ENCODE results near the gene FHL3. TPM values are rescaled to one million over a fixed set of nuclear protein-coding genes. Genes with fewer than 3 reads are reported as not detected.

Gene FHL3
- total and polyA plus RNA-seq, 10 donors: 8.6 to 39.9 (median 16.3) TPM

DNA sequence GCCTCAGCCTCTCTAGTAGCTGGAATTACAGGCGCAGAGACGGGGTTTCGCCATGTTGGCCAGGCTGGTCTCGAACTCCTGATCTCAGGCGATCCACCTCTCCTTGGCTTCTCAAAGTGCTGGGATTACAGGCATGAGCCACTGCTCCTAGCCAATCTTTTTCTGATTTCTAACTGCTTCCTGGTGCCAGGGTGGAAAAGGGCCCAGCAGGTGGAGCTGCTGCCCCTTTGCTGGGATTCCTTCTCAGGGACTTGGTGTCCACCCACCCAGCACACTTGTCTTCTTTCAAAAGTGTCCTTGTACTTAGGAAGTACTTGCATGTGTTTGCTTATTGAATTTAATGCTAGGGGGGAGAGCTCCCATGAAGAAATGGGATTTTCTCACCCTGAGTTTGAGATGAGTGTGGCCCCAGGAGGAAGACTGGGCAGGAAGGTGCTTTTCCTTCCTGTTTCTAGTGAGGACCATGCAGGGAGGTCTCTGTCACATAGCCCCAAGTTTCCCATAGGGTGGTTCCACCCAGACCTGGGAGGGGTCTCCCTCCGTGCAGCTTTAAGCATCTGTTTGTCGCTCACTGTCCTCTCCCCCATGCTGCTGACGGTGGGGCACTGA is 21.4 kb upstream of the FHL3 start:
- H3K27ac ChIP-seq: no peak overlapping the region
- peaks cover 18 to 59% (median 48%) of the 10 kb centered on the region in 6 donors for H3K4me1 ChIP-seq
- H3K4me3 ChIP-seq: no peak overlapping the region
- peaks cover 0 to 8% (median 0%) of the 10 kb centered on the region in 7 donors for H3K27me3 ChIP-seq (replicated peaks in 1 of 7)
- no peaks in the 10 kb centered on the region for H3K9me3 ChIP-seq
- peaks cover 11 to 47% (median 41%) of the 10 kb centered on the region in 6 donors for H3K36me3 ChIP-seq
- intact Hi-C loops (cut with DNase I; ENCODE audit: low total_unique reads): loop anchor here (10.0 kb wide), 1 partner anchor 788 kb away; no protein-coding TSS in a partner anchor
- DNase-seq: no peak
- TF ChIP-seq, protein P1, sequence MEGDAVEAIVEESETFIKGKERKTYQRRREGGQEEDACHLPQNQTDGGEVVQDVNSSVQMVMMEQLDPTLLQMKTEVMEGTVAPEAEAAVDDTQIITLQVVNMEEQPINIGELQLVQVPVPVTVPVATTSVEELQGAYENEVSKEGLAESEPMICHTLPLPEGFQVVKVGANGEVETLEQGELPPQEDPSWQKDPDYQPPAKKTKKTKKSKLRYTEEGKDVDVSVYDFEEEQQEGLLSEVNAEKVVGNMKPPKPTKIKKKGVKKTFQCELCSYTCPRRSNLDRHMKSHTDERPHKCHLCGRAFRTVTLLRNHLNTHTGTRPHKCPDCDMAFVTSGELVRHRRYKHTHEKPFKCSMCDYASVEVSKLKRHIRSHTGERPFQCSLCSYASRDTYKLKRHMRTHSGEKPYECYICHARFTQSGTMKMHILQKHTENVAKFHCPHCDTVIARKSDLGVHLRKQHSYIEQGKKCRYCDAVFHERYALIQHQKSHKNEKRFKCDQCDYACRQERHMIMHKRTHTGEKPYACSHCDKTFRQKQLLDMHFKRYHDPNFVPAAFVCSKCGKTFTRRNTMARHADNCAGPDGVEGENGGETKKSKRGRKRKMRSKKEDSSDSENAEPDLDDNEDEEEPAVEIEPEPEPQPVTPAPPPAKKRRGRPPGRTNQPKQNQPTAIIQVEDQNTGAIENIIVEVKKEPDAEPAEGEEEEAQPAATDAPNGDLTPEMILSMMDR (IDR thresholded peaks at IDR 0.05 in 8 of 11, conservative IDR thresholded peaks at IDR 0.05 in 3 of 11): peak; percentile 8 to 77 (median 58)
- TF ChIP-seq POLR2A (IDR thresholded peaks at IDR 0.05): no peak
- 63 to 73% (median 69%) methylated on average over 8 of the region's 8 CpGs for WGBS, 5 donors

DNA sequence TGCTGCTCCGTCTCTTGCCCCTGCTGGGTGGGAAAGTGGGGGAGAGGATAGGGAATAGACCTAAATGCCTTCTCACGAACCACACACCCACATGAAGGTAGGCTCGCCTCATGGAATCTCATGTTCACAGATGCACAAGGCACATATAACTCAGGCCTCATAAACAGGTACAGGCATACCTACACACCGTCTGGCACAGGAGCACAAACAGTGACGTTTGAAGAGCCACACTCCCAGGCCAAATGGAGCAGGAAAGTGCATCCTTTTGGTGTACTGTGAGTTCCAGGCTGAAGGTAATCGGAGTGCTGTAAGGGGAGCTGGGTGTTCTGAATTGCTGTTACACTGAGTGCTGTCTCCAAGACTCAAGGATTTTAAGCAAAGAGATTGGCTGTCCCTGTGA is 20.4 kb upstream of the FHL3 start:
- DNase-seq: no peak
- Histone ChIP-seq H3K36me3 (peaks cover 11 to 58% (median 51%) of the 10 kb centered on the region in 6 donors), H3K4me1 (peaks cover 16 to 49% (median 41%) of the 10 kb centered on the region in 6 donors), H3K27ac (no peak overlapping the region), H3K9me3 (no peaks in the 10 kb centered on the region), H3K4me3 (no peak overlapping the region), H3K27me3 (replicated peaks in 1 of 7) (peaks cover 0 to 6% (median 0%) of the 10 kb centered on the region in 7 donors)
- 88 to 94% (median 93%) methylated on average over 6 of the region's 6 CpGs for WGBS, 5 donors
- intact Hi-C loops (cut with DNase I; ENCODE audit: low total_unique reads): loop anchor here (10.0 kb wide), 1 partner anchor 789 kb away; no protein-coding TSS in a partner anchor
- TF ChIP-seq POLR2A (IDR thresholded peaks at IDR 0.05): no peak
- no peak for TF ChIP-seq POLR2AphosphoS5 (IDR thresholded peaks at IDR 0.05)
- TF ChIP-seq, protein P1 (IDR thresholded peaks at IDR 0.05 in 8 of 11, conservative IDR thresholded peaks at IDR 0.05 in 3 of 11): no peak

DNA sequence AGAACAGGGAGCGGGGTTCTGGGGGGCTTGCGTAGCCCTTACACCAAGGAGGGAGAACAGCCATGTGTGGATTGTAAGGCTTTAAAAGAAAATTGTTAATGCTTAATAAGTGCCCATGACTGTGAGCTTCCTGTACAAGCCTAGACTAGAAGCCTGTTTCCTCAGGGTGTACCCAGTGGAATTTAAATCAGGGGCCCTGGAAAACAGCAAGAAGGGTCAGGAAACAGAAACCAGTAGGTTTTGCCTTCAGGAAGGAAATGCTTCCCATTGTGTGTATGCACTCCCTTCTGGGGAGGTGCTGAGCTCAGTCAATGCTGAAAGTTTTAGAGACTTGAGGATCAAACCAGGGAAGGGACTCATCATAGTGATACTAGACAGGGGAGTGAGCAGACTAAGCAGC is 19.9 kb upstream of the FHL3 start:
- peaks cover 12 to 45% (median 37%) of the 10 kb centered on the region in 6 donors for H3K4me1 ChIP-seq
- peaks cover 0 to 4% (median 0%) of the 10 kb centered on the region in 7 donors for H3K27me3 ChIP-seq (replicated peaks in 1 of 7)
- TF ChIP-seq, protein P1 (IDR thresholded peaks at IDR 0.05 in 8 of 11, conservative IDR thresholded peaks at IDR 0.05 in 3 of 11): no peak
- TF ChIP-seq POLR2A (IDR thresholded peaks at IDR 0.05) (no peak), POLR2AphosphoS5 (IDR thresholded peaks at IDR 0.05) (no peak)
- H3K4me3 ChIP-seq: no peak overlapping the region
- H3K36me3 ChIP-seq: peaks cover 11 to 62% (median 56%) of the 10 kb centered on the region in 6 donors
- no peak overlapping the region for H3K27ac ChIP-seq
- H3K9me3 ChIP-seq: no peaks in the 10 kb centered on the region
- intact Hi-C loops (cut with DNase I; ENCODE audit: low total_unique reads): loop anchor here (10.0 kb wide), 1 partner anchor 790 kb away; no protein-coding TSS in a partner anchor
- 95 to 100% (median 99%) methylated on average over 2 of the region's 2 CpGs for WGBS, 5 donors
- no peak for DNase-seq

DNA sequence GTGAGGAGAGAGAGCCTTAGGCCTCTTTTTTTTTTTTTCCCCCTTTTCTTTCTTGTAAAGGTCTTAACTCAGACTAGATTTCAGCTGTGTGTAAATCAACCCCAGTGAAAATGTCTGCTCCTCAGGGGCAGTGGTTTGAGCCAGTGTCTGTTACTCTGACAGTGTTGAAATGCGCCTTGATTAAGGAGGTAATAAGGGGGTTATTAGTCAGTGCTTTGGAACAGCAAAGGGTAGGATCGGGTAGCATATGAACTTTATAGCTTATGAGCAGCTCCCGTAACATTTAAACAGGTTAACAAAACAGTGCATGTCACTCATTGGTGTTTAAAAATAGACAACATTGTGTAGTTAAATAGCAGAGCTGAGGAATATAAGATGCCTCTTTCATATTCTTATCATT is 17.5 kb upstream of the FHL3 start:
- TF ChIP-seq POLR2A (IDR thresholded peaks at IDR 0.05) (no peak), POLR2AphosphoS5 (IDR thresholded peaks at IDR 0.05) (no peak)
- TF ChIP-seq, protein P1 (IDR thresholded peaks at IDR 0.05 in 8 of 11, conservative IDR thresholded peaks at IDR 0.05 in 3 of 11): no peak
- Histone ChIP-seq H3K9me3 (no peaks in the 10 kb centered on the region), H3K27me3 (replicated peaks in 1 of 7) (no peaks in the 10 kb centered on the region), H3K4me3 (no peak overlapping the region), H3K27ac (no peak overlapping the region), H3K4me1 (peaks cover 0 to 31% (median 16%) of the 10 kb centered on the region in 6 donors), H3K36me3 (peaks cover 11 to 86% (median 78%) of the 10 kb centered on the region in 6 donors)
- WGBS, 5 donors: 93 to 98% (median 97%) methylated on average over 3 of the region's 3 CpGs
- intact Hi-C loops (cut with DNase I; ENCODE audit: low total_unique reads): loop anchor here (10.0 kb wide), 1 partner anchor 792 kb away; no protein-coding TSS in a partner anchor
- DNase-seq: no peak

All from spleen (tissue), 11 donors.